ENCODE results near the gene PPP1R1B. TPM values are rescaled to one million over a fixed set of nuclear protein-coding genes. Genes with fewer than 3 reads are reported as not detected.
A peak's percentile ranks its signal among the peaks of the same experiment; 100 is the strongest.

PPP1R1B gene
- total RNA-seq, 6 experiments from 2014 or later: not detected

GRCh38 chr17:39621523-39622379, 5.0 kb upstream of the PPP1R1B start:
- no peaks in the 10 kb centered on the region for H3K36me3 Mint-ChIP-seq (ENCODE audit: low read depth)
- no peak overlapping the region for H3K27ac Mint-ChIP-seq
- DNase-seq: peak; percentile 65
- H3K27me3 Mint-ChIP-seq (ENCODE audit: insufficient read depth): peaks cover 30% of the 10 kb centered on the region
- peak; percentile 100 for TF ChIP-seq CTCF (IDR thresholded peaks at IDR 0.05)
- peak overlapping the region; percentile 63 for H3K4me3 Mint-ChIP-seq
- no peaks in the 10 kb centered on the region for H3K9me3 Mint-ChIP-seq
- peaks cover 13% of the 10 kb centered on the region for H3K4me1 Mint-ChIP-seq (ENCODE audit: low read depth)

- no peak for DNase-seq
- Mint-ChIP-seq H3K27ac (no peak overlapping the region), H3K4me1 (ENCODE audit: low read depth) (peaks cover 13% of the 10 kb centered on the region), H3K27me3 (ENCODE audit: insufficient read depth) (peaks cover 32% of the 10 kb centered on the region), H3K4me3 (peak overlapping the region; percentile 63), H3K36me3 (ENCODE audit: low read depth) (no peaks in the 10 kb centered on the region), H3K9me3 (no peaks in the 10 kb centered on the region)
- TF ChIP-seq CTCF (IDR thresholded peaks at IDR 0.05): no peak
These were observed 4.3 kb upstream of the PPP1R1B start for GRCh38 chr17:39622380-39623006.

GRCh38 chr17:39623356-39623950, 3.3 kb upstream of the PPP1R1B start:
- peak; percentile 96 for TF ChIP-seq CTCF (IDR thresholded peaks at IDR 0.05)
- Mint-ChIP-seq H3K27me3 (ENCODE audit: insufficient read depth) (peaks cover 39% of the 10 kb centered on the region), H3K9me3 (no peaks in the 10 kb centered on the region), H3K4me1 (ENCODE audit: low read depth) (peaks cover 13% of the 10 kb centered on the region), H3K27ac (no peak overlapping the region), H3K36me3 (ENCODE audit: low read depth) (no peaks in the 10 kb centered on the region), H3K4me3 (no peak overlapping the region)
- DNase-seq: peak; percentile 50

GRCh38 chr17:39624313-39624712, 2.4 kb upstream of the PPP1R1B start:
- H3K27ac Mint-ChIP-seq: no peak overlapping the region
- no peaks in the 10 kb centered on the region for H3K36me3 Mint-ChIP-seq (ENCODE audit: low read depth)
- H3K4me1 Mint-ChIP-seq (ENCODE audit: low read depth): peaks cover 13% of the 10 kb centered on the region
- H3K9me3 Mint-ChIP-seq: no peaks in the 10 kb centered on the region
- H3K4me3 Mint-ChIP-seq: no peak overlapping the region
- TF ChIP-seq CTCF (IDR thresholded peaks at IDR 0.05): no peak
- no peak for DNase-seq
- H3K27me3 Mint-ChIP-seq (ENCODE audit: insufficient read depth): peaks cover 39% of the 10 kb centered on the region

- H3K4me3 Mint-ChIP-seq: no peak overlapping the region
- H3K27ac Mint-ChIP-seq: no peak overlapping the region
- H3K9me3 Mint-ChIP-seq: no peaks in the 10 kb centered on the region
- peaks cover 13% of the 10 kb centered on the region for H3K4me1 Mint-ChIP-seq (ENCODE audit: low read depth)
- no peak for DNase-seq
- H3K36me3 Mint-ChIP-seq (ENCODE audit: low read depth): no peaks in the 10 kb centered on the region
- TF ChIP-seq CTCF (IDR thresholded peaks at IDR 0.05): no peak
- peaks cover 39% of the 10 kb centered on the region for H3K27me3 Mint-ChIP-seq (ENCODE audit: insufficient read depth)
These were observed 1.5 kb upstream of the PPP1R1B start for GRCh38 chr17:39625198-39625785.

Measured in HFFc6 (cell line).